ENCODE measurements around the gene CEP128. TPM values are rescaled to one million over a fixed set of nuclear protein-coding genes. Genes with fewer than 3 reads are reported as not detected.

The CEP128 gene
- total RNA-seq, 8 experiments from 2014 or later = 1.7 to 12.7 (median 5.2) TPM

GRCh38 chr14:80679273-80679672 lies 262.3 kb downstream of the CEP128 start:
- in situ Hi-C loops (cut with MboI; ENCODE audit: low pct_unique_long_range_greater_than_20kb in 2 of 9, low sequenced_read_pairs in 9 of 9, unreplicated experiment in 9 of 9) = no loop called here
- no peak for ATAC-seq (replicated peaks in 6 of 8)
- WGBS, 10 experiments = 83 to 100% (median 100%) methylated on average over 1 to 4 of the region's 5 CpGs; no CpG with 5 or more reads in 3 of the 10 experiments
- no peak overlapping the region for H3K4me3 ChIP-seq
- no peaks in the 10 kb centered on the region for H3K4me1 ChIP-seq (replicated peaks in 1 of 2)
- H3K27ac ChIP-seq = no peak overlapping the region

GRCh38 chr14:80678436-80678835 lies 263.1 kb downstream of the CEP128 start:
- Histone ChIP-seq H3K27ac (no peak overlapping the region), H3K4me3 (no peak overlapping the region), H3K4me1 (replicated peaks in 1 of 2) (no peaks in the 10 kb centered on the region)
- WGBS, 10 experiments = 92 to 100% (median 98%) methylated on average over 1 to 3 of the region's 3 CpGs; no CpG with 5 or more reads in 3 of the 10 experiments
- no peak for ATAC-seq (replicated peaks in 6 of 8)
- in situ Hi-C loops (cut with MboI; ENCODE audit: low pct_unique_long_range_greater_than_20kb in 2 of 9, low sequenced_read_pairs in 9 of 9, unreplicated experiment in 9 of 9) = no loop called here

- Histone ChIP-seq H3K4me1 (replicated peaks in 1 of 2) (no peaks in the 10 kb centered on the region), H3K27ac (no peak overlapping the region), H3K4me3 (no peak overlapping the region)
- in situ Hi-C loops (cut with MboI; ENCODE audit: low pct_unique_long_range_greater_than_20kb in 2 of 9, low sequenced_read_pairs in 9 of 9, unreplicated experiment in 9 of 9) = no loop called here
- WGBS, 10 experiments = 69 to 100% (median 93%) methylated on average over 1 to 2 of the region's 2 CpGs; no CpG with 5 or more reads in 2 of the 10 experiments
- no peak for ATAC-seq (replicated peaks in 6 of 8)
Measured at GRCh38 chr14:80669426-80669825, 272.1 kb downstream of the CEP128 start.

- ATAC-seq (replicated peaks in 6 of 8) = no peak
- Histone ChIP-seq H3K4me3 (no peak overlapping the region), H3K4me1 (replicated peaks in 1 of 2) (no peaks in the 10 kb centered on the region), H3K27ac (no peak overlapping the region)
- 83 to 100% (median 100%) methylated on average over 1 to 2 of the region's 2 CpGs; no CpG with 5 or more reads in 1 of the 10 experiments for WGBS, 10 experiments
- in situ Hi-C loops (cut with MboI; ENCODE audit: low pct_unique_long_range_greater_than_20kb in 2 of 9, low sequenced_read_pairs in 9 of 9, unreplicated experiment in 9 of 9) = no loop called here
Measured at GRCh38 chr14:80664576-80664975, 277.0 kb downstream of the CEP128 start.

GRCh38 chr14:80663541-80663940 lies 278.0 kb downstream of the CEP128 start:
- Histone ChIP-seq H3K4me3 (no peak overlapping the region), H3K4me1 (replicated peaks in 1 of 2) (peaks cover 0 to 1% of the 10 kb centered on the region in 2 donors), H3K27ac (no peak overlapping the region)
- in situ Hi-C loops (cut with MboI; ENCODE audit: low pct_unique_long_range_greater_than_20kb in 2 of 9, low sequenced_read_pairs in 9 of 9, unreplicated experiment in 9 of 9) = no loop called here
- WGBS, 10 experiments = 0 to 100% (median 80%) methylated on average over 1 to 2 of the region's 2 CpGs; no CpG with 5 or more reads in 5 of the 10 experiments
- ATAC-seq (replicated peaks in 6 of 8) = no peak

- ATAC-seq (replicated peaks in 6 of 8) = no peak
- no peak overlapping the region for H3K27ac ChIP-seq
- WGBS, 10 experiments = 60 to 100% (median 90%) methylated on average over 1 to 2 of the region's 2 CpGs; no CpG with 5 or more reads in 1 of the 10 experiments
- H3K4me3 ChIP-seq = no peak overlapping the region
- in situ Hi-C loops (cut with MboI; ENCODE audit: low pct_unique_long_range_greater_than_20kb in 2 of 9, low sequenced_read_pairs in 9 of 9, unreplicated experiment in 9 of 9) = no loop called here
- peaks cover 0 to 2% of the 10 kb centered on the region in 2 donors for H3K4me1 ChIP-seq (replicated peaks in 1 of 2)
Measured at GRCh38 chr14:80659783-80660182, 281.8 kb downstream of the CEP128 start.

- in situ Hi-C loops (cut with MboI; ENCODE audit: low pct_unique_long_range_greater_than_20kb in 2 of 9, low sequenced_read_pairs in 9 of 9, unreplicated experiment in 9 of 9) = no loop called here
- Histone ChIP-seq H3K27ac (no peak overlapping the region), H3K4me1 (replicated peaks in 1 of 2) (peaks cover 0 to 2% of the 10 kb centered on the region in 2 donors), H3K4me3 (no peak overlapping the region)
- WGBS, 10 experiments = 40 to 100% (median 83%) methylated on average over 1 of the region's 1 CpG; no CpG with 5 or more reads in 3 of the 10 experiments
- peak in 2 of 8 experiments; percentile 25 to 40 for ATAC-seq (replicated peaks in 6 of 8)
Measured at GRCh38 chr14:80658733-80659132, 282.8 kb downstream of the CEP128 start.

GRCh38 chr14:80658155-80658554 lies 283.4 kb downstream of the CEP128 start:
- Histone ChIP-seq H3K4me3 (no peak overlapping the region), H3K4me1 (replicated peaks in 1 of 2) (peaks cover 0 to 2% of the 10 kb centered on the region in 2 donors), H3K27ac (no peak overlapping the region)
- no peak for ATAC-seq (replicated peaks in 6 of 8)
- 53 to 100% (median 92%) methylated on average over 1 of the region's 1 CpG; no CpG with 5 or more reads in 2 of the 10 experiments for WGBS, 10 experiments
- in situ Hi-C loops (cut with MboI; ENCODE audit: low pct_unique_long_range_greater_than_20kb in 2 of 9, low sequenced_read_pairs in 9 of 9, unreplicated experiment in 9 of 9) = no loop called here

GRCh38 chr14:80653956-80654355 lies 287.6 kb downstream of the CEP128 start:
- ATAC-seq (replicated peaks in 6 of 8) = no peak
- Histone ChIP-seq H3K4me3 (no peak overlapping the region), H3K4me1 (replicated peaks in 1 of 2) (peaks cover 0 to 2% of the 10 kb centered on the region in 2 donors), H3K27ac (no peak overlapping the region)
- WGBS, 10 experiments = 9 to 100% (median 80%) methylated on average over 1 to 3 of the region's 3 CpGs; no CpG with 5 or more reads in 1 of the 10 experiments
- in situ Hi-C loops (cut with MboI; ENCODE audit: low pct_unique_long_range_greater_than_20kb in 2 of 9, low sequenced_read_pairs in 9 of 9, unreplicated experiment in 9 of 9) = no loop called here

- no peak for ATAC-seq (replicated peaks in 6 of 8)
- Histone ChIP-seq H3K4me1 (replicated peaks in 1 of 2) (no peaks in the 10 kb centered on the region), H3K4me3 (no peak overlapping the region), H3K27ac (no peak overlapping the region)
- in situ Hi-C loops (cut with MboI; ENCODE audit: low pct_unique_long_range_greater_than_20kb in 2 of 9, low sequenced_read_pairs in 9 of 9, unreplicated experiment in 9 of 9) = no loop called here
- WGBS, 10 experiments = 77 to 100% (median 95%) methylated on average over 4 to 5 of the region's 5 CpGs; no CpG with 5 or more reads in 1 of the 10 experiments
Measured at GRCh38 chr14:80645667-80646413, 295.7 kb downstream of the CEP128 start.

- Histone ChIP-seq H3K4me3 (no peak overlapping the region), H3K4me1 (replicated peaks in 1 of 2) (no peaks in the 10 kb centered on the region), H3K27ac (no peak overlapping the region)
- 58 to 100% (median 91%) methylated on average over 1 to 2 of the region's 2 CpGs; no CpG with 5 or more reads in 1 of the 10 experiments for WGBS, 10 experiments
- in situ Hi-C loops (cut with MboI; ENCODE audit: low pct_unique_long_range_greater_than_20kb in 2 of 9, low sequenced_read_pairs in 9 of 9, unreplicated experiment in 9 of 9) = no loop called here
- no peak for ATAC-seq (replicated peaks in 6 of 8)
Measured at GRCh38 chr14:80644826-80645225, 296.7 kb downstream of the CEP128 start.

GRCh38 chr14:80638620-80639515 lies 302.7 kb downstream of the CEP128 start:
- Histone ChIP-seq H3K4me1 (replicated peaks in 1 of 2) (no peaks in the 10 kb centered on the region), H3K27ac (no peak overlapping the region), H3K4me3 (no peak overlapping the region)
- WGBS, 10 experiments = 31 to 97% (median 87%) methylated on average over 3 to 6 of the region's 6 CpGs
- peak in 2 of 8 experiments; percentile 55 to 78 for ATAC-seq (replicated peaks in 6 of 8)
- in situ Hi-C loops (cut with MboI; ENCODE audit: low pct_unique_long_range_greater_than_20kb in 2 of 9, low sequenced_read_pairs in 9 of 9, unreplicated experiment in 9 of 9) = no loop called here

Measured in motor neuron (in vitro differentiated cells).